Measurements from ENCODE around the gene SMURF2.

GRCh38 chr17:64687961-64688360 is 25.9 kb upstream of the SMURF2 start:
- TF ChIP-seq CTCF (conservative IDR thresholded peaks at IDR 0.05 in 1 of 2, IDR thresholded peaks at IDR 0.05 in 1 of 2; ENCODE audit: extremely low read depth in 1 of 2, insufficient read depth in 1 of 2, low read depth in 1 of 2, low read length in 2 of 2) (no peak), EZH2 (IDR thresholded peaks at IDR 0.05; ENCODE audit: borderline replicate concordance, low read length) (no peak)

Measured in mammary epithelial cell (primary cell).